Muscle of leg (tissue), 11 donors: ENCODE measurements around the gene ST6GALNAC3. TPM values are rescaled to one million over a fixed set of nuclear protein-coding genes. Genes with fewer than 3 reads are reported as not detected.

Experiments used
- DNase-seq: peaks from one replicate; pipeline ENCODE4 v3.0.0; 2013
- H3K27ac ChIP-seq: one replicate; pipeline ENCODE4 v1.5.1; 2013; ENCODE audit warnings: mild to moderate bottlenecking, low read length, control low read depth
- H3K27me3 ChIP-seq: one replicate; pipeline ENCODE4 v1.6.1; 2013; ENCODE audit warnings: low read length; ENCODE audit not compliant: control insufficient read depth, insufficient read depth
- H3K36me3 ChIP-seq: one replicate; pipeline ENCODE4 v1.6.1; 2013; ENCODE audit warnings: low read length; ENCODE audit not compliant: control insufficient read depth, insufficient read depth
- H3K4me1 ChIP-seq: one replicate; pipeline ENCODE4 v1.6.1; 2013; ENCODE audit warnings: low read length; ENCODE audit not compliant: control insufficient read depth, insufficient read depth
- H3K4me3 ChIP-seq: one replicate; pipeline ENCODE4 v1.5.1; 2013; ENCODE audit warnings: low read length, control low read depth
- H3K9me3 ChIP-seq: replicated peaks from 2 replicates; pipeline ENCODE4 v1.6.1; 2013; ENCODE audit warnings: low read depth, low read length; ENCODE audit not compliant: control insufficient read depth
- WGBS: methylation state at CpG from one replicate; pipeline ENCODE4 v1.1.5; 2013; ENCODE audit warnings: missing lambda C conversion rate; ENCODE audit not compliant: insufficient coverage; 5-methylcytosine and 5-hydroxymethylcytosine counted together
- polyA plus RNA-seq, 8 donors: library from polyadenylated mRNA; unstranded; fragments of 120-200 nt; gene quantifications; one replicate each; pipeline versions ENCODE4 v1.2.1 to v1.2.3, GENCODE V29; 2013; ENCODE audit warnings: inconsistent platforms in 1 of 8, low replicate concordance in 1 of 8; ENCODE audit not compliant: insufficient read length in 8 of 8, insufficient read depth in 1 of 8
- total RNA-seq: library from RNA; stranded (reverse); fragments of 120-200 nt; gene quantifications from one replicate; pipeline ENCODE4 v1.2.4, GENCODE V29; 2013

The ST6GALNAC3 gene
- total and polyA plus RNA-seq, 9 donors = 3.6 to 9.0 (median 6.4) TPM

DNA sequence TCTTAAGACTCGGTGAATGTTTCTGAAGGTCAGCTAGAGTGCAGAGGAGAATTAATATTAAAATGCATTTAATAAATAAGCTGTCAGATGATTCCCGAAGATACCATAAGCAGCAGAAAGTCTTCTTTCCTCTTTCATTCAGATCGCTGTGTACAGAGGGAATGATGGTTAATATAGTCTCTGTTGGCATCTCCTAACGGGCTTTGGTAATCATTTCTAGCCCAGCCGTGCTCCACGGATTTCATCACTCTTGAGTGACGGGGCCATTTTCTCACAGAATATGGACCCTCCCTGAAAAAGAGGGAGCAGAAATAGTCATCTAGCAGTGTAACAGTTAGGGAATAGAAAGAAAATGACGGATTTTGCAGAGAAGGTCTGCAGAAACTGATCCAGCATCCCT, 103.1 kb downstream of the ST6GALNAC3 start:
- no peaks in the 10 kb centered on the region for H3K36me3 ChIP-seq
- no peak overlapping the region for H3K27ac ChIP-seq
- 100% methylated on average over 1 of the region's 8 CpGs for WGBS
- DNase-seq = no peak
- no peaks in the 10 kb centered on the region for H3K27me3 ChIP-seq
- no peaks in the 10 kb centered on the region for H3K9me3 ChIP-seq
- no peaks in the 10 kb centered on the region for H3K4me1 ChIP-seq
- no peak overlapping the region for H3K4me3 ChIP-seq

DNA sequence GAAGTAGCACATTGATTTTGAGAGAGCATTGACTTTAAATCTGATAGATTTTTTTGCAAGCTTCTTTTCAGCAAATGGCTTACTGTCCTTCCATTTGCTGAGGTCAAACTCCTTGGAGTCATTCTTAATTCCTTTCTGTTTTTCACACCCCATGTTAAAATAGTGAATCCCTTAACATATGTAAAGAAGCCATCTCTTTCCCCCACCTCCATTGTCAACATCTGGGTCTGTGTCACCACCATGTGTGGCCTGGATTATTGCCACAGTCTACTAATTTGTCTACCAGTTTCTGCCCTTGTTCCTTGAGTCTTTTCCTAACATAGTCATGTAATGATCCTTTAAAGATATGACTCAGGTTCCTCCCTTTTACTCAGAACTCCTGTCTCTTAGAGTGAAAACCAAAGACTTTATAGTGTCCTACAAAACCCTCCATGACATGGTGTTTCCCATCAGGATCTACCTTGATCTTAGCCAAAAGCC, 104.7 kb downstream of the ST6GALNAC3 start:
- Histone ChIP-seq H3K27ac (no peak overlapping the region), H3K27me3 (no peaks in the 10 kb centered on the region), H3K36me3 (no peaks in the 10 kb centered on the region), H3K4me3 (no peak overlapping the region), H3K9me3 (no peaks in the 10 kb centered on the region), H3K4me1 (no peaks in the 10 kb centered on the region)
- DNase-seq = no peak

DNA sequence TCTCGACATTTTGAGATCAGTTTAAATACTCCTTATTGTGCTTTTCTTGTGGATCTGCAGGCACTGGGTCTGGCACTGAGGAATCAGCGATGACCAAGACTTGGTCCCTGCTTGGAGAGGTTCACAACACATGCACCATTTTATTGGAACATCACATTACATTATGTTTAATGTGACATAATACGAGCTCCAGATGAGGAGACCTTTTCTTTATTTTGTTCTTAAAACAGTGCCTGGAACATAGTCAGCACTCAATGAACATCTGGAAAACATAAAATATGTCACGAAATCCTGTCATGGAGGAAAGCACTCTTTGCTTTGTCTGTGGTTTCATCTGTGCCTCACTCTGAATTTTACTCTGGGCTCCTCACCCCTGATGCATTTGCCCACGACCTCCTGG, 110.7 kb downstream of the ST6GALNAC3 start:
- Histone ChIP-seq H3K4me3 (no peak overlapping the region), H3K9me3 (no peaks in the 10 kb centered on the region), H3K27ac (no peak overlapping the region), H3K36me3 (no peaks in the 10 kb centered on the region), H3K27me3 (no peaks in the 10 kb centered on the region), H3K4me1 (no peaks in the 10 kb centered on the region)
- WGBS = 39% methylated on average over 2 of the region's 5 CpGs
- no peak for DNase-seq

DNA sequence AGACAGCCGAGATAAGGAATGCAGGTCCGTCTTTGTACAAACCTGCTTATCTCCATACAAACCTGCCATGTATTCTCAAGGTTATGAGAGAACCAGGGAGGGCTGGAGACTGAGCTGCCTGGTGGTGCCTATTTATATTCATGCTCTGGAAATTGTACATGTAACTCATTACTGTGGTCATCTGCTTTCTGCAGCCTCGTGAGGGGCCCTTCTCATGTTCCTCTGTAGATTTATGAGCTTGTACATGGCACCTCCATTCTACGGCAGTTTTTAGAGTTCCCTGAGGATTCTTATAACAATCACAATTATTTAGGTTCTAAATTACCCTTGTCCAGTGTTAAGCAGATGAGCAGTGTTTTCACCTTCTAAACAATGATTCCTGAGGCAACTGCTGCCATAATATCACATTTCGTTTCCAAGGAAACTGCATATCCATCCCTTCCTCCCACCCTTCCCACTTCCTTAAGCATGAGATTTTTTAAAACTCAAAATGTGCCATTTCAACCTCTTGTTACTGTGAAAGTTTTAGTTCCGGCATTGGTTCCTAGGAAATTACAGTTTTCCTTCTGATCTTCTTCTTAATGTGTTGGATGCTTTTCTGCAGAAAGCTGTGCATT, 112.1 kb downstream of the ST6GALNAC3 start:
- no peaks in the 10 kb centered on the region for H3K36me3 ChIP-seq
- H3K4me1 ChIP-seq = no peaks in the 10 kb centered on the region
- no peak overlapping the region for H3K27ac ChIP-seq
- peak; percentile 5 for DNase-seq
- H3K27me3 ChIP-seq = no peaks in the 10 kb centered on the region
- no peaks in the 10 kb centered on the region for H3K9me3 ChIP-seq
- no peak overlapping the region for H3K4me3 ChIP-seq
- WGBS = 32% methylated on average over 3 of the region's 6 CpGs

DNA sequence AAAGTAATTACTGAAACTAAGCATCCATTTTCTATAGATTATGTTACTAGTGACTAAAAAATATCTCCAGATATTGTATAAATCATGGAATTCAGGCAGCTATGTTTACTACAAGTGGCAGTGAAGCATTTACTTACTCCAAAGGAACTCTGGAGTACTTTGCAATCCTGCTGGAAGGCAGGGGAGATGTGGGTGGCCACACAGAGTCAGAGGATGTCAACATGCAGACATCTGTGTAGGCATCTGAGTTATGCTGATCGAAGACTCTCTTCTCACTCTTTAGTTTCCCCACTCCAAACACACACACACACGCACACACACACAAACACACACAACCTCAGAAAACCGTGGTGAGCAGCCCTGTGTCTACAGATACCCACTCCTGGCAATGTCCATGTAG, 112.9 kb downstream of the ST6GALNAC3 start:
- H3K36me3 ChIP-seq = no peaks in the 10 kb centered on the region
- WGBS = 72% methylated on average over 3 of the region's 3 CpGs

DNA sequence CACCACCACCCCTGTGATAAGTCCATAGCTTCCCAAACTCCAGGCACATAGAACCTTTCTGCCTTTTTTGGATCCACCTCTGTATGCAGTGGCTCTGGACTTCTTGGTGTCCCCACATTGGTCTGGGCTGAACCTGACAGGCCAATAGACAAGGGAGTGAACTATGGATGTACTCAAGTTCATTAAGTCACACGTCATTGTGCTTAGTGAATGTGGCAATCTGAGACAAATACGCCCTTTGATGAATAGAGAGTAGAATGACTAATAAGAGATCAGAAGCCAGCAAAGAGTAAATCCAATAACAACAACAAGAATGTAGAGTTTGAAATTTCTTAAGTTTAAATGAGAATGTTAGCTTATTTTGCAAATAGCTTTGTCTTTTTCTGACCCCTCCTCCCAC, 114.8 kb downstream of the ST6GALNAC3 start:
- no peaks in the 10 kb centered on the region for H3K4me1 ChIP-seq
- H3K27me3 ChIP-seq = no peaks in the 10 kb centered on the region
- H3K36me3 ChIP-seq = no peaks in the 10 kb centered on the region
- H3K27ac ChIP-seq = no peak overlapping the region
- no CpG with 5 or more reads among the region's 2 CpGs for WGBS
- DNase-seq = no peak
- H3K9me3 ChIP-seq = no peaks in the 10 kb centered on the region
- H3K4me3 ChIP-seq = no peak overlapping the region

More for the DNA sequence above, 112.9 kb downstream of the ST6GALNAC3 start:
- Histone ChIP-seq H3K27ac (no peak overlapping the region), H3K4me1 (no peaks in the 10 kb centered on the region), H3K9me3 (no peaks in the 10 kb centered on the region), H3K4me3 (no peak overlapping the region), H3K27me3 (no peaks in the 10 kb centered on the region)
- DNase-seq = no peak

DNA sequence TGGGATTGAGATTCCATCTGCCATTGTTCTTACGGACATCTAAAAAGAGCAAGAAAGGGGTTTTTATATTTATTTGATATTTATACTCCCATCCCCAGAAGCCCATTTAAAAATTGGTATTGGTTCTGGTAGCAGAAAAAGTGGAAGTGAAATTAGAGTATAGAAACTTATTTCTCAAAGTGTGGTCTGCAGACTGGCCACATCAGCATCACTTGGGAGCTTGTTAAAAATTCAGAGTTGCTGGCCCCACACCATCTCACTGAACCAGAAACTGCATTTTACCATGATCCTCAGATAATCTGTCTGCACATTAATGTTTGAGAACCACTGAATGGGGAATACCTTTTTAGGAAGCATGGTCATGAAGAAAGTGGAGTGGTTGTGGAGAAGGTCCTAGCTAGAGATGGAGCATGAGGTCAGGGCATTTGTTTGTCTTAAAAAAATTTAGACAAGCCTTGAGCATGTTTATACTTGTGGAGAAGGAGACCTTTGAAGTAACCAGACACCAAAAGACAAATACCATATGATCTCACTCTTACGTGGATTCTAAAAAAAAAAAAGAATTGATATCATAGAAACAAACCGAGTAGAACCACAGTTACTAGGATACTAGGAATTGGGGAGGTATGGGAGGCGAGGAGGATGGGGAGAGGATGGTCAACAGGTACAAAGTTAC, 116.3 kb downstream of the ST6GALNAC3 start:
- Histone ChIP-seq H3K27ac (no peak overlapping the region), H3K36me3 (no peaks in the 10 kb centered on the region), H3K4me1 (no peaks in the 10 kb centered on the region), H3K4me3 (no peak overlapping the region), H3K9me3 (no peaks in the 10 kb centered on the region), H3K27me3 (no peaks in the 10 kb centered on the region)
- 84% methylated on average over 2 of the region's 4 CpGs for whole genome bisulfite sequencing
- no peak for DNase-seq

DNA sequence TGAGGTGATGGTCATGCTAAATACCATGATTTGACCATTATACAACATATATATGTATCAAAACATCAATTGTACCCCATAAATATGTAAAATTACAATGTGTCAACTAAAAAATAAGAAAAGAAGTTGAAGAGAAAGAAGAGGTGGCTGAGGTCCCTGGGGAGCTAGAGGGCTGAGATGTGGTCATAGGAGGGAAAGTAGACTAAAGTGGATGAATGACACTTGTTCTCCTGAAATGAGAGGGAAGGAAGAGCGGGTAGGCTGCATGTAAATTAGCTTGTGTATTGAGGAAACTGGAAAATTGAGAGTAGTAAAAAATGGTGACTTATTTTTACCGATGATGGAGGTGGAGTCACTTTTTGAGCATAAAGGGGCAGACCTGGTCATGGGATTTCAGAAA, 117.0 kb downstream of the ST6GALNAC3 start:
- WGBS = 94% methylated on average over 2 of the region's 2 CpGs
- Histone ChIP-seq H3K27ac (no peak overlapping the region), H3K36me3 (no peaks in the 10 kb centered on the region)

DNA sequence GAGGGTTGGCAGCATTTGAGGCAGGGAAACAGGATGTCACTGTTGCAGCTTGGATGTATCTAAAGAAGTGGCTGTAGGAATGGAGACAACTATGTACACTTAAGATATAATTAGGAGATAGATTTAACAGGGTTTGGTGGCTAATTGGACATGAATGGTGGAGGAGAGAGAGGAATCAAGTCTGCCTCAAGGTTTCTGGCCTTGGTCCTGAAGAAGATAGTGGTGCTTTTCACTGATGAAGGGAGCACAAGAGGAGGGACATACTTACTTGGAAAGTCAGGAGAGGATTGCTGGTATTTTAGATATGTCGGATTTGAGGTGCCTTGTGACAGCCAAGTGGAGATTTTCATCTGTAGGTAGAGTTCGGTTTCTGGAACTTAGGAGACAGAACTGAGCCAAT, 123.9 kb downstream of the ST6GALNAC3 start:
- Histone ChIP-seq H3K4me3 (no peak overlapping the region), H3K27me3 (no peaks in the 10 kb centered on the region), H3K36me3 (no peaks in the 10 kb centered on the region), H3K4me1 (no peaks in the 10 kb centered on the region), H3K9me3 (no peaks in the 10 kb centered on the region), H3K27ac (no peak overlapping the region)
- DNase-seq = no peak
- 89% methylated on average over 2 of the region's 2 CpGs for WGBS

More for the DNA sequence above, 117.0 kb downstream of the ST6GALNAC3 start:
- Histone ChIP-seq H3K27me3 (no peaks in the 10 kb centered on the region), H3K4me1 (no peaks in the 10 kb centered on the region), H3K4me3 (no peak overlapping the region), H3K9me3 (no peaks in the 10 kb centered on the region)
- no peak for DNase-seq

DNA sequence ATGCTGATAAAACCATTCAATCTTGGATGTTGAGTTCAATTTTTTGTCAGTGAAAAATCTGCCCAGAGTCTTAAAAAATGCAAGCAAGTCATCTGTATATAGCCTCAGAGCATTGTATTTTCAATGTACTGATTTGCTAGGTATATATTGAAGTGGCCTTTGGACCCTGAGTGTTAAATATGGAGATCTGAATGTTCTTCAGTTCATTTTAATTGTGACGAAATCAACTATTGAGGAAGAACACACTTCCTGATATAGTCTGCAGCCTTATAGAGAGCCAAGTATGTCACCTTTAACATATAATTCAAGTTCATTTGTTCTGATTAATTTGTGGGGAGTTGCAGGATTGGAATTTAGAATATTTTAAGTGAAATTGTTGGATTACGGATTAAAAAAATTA, 128.1 kb downstream of the ST6GALNAC3 start:
- WGBS = no CpG with 5 or more reads among the region's 2 CpGs
- no peaks in the 10 kb centered on the region for H3K27me3 ChIP-seq
- no peak overlapping the region for H3K27ac ChIP-seq
- H3K4me3 ChIP-seq = no peak overlapping the region
- H3K36me3 ChIP-seq = no peaks in the 10 kb centered on the region
- no peaks in the 10 kb centered on the region for H3K9me3 ChIP-seq
- no peak for DNase-seq
- H3K4me1 ChIP-seq = no peaks in the 10 kb centered on the region
